ENCODE data around the gene PDGFC. TPM values are rescaled to one million over a fixed set of nuclear protein-coding genes. Genes with fewer than 3 reads are reported as not detected.

PDGFC gene, protein sequence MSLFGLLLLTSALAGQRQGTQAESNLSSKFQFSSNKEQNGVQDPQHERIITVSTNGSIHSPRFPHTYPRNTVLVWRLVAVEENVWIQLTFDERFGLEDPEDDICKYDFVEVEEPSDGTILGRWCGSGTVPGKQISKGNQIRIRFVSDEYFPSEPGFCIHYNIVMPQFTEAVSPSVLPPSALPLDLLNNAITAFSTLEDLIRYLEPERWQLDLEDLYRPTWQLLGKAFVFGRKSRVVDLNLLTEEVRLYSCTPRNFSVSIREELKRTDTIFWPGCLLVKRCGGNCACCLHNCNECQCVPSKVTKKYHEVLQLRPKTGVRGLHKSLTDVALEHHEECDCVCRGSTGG
- 33.4 TPM for total RNA-seq

DNA sequence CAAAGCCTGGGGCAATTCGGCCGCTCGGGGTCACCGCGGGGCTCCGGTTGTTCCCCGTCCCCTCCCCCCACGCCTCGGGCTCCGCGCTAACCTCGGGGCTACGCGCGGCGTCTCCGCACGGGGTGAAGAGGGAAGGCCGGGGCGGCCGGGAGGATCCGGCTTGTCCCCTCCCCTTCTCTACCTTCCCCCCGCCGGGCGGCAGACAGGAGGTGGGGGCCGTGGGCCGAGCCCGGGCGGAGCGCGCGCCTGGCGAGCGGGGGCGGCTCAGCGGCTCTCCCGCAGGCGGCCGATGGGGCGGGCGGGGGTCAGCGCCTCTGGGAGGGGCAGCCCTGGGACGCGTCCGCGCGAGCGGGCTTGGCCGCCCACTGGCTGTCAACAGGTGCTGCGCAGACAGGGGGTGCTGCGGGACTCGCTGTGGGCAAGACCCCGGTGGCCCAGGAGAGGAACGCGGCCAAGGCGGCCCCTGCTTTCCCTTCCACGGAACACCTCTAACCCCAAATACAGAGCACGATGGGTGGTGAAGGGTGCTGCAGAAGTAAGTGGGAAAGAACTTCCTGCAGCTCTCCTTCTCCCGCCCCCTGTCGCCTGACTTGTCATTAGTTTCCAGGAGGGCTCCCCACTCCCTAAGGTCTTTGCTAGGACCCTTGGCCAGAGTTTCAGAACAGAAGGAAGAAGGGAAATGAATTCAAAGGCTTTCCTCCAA is at the start of gene PDGFC:
Gene PDGFC (minus strand): TSS at position 124 of the 703 bp plus-strand sequence. CDS start 896 bp downstream, outside the sequence.
- FAIRE-seq = no peak
- peak; percentile 73 to 80 for DNase-seq (ENCODE audit: low spot score in 2 of 2)

DNA sequence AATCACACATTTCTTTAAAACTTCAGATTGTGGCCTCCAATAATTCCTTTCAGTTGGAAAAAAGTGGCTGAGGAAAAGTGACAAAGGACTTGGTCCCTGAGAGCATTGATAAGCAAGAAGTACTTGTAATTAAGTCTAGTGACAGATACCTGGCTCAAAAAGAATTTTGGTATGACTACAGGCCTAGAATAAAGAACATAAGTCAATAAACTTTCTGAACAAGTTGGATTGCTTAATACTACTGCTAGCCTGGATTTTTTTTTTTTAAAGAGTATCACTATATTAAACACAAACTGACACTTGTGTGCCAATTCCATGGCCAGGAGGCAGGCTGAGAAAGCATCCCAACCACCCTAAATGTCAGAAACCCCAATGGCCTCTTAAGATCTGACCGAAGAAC is 49.3 kb upstream of the PDGFC start:
- FAIRE-seq (no peak), DNase-seq (ENCODE audit: low spot score in 2 of 2) (no peak)

DNA sequence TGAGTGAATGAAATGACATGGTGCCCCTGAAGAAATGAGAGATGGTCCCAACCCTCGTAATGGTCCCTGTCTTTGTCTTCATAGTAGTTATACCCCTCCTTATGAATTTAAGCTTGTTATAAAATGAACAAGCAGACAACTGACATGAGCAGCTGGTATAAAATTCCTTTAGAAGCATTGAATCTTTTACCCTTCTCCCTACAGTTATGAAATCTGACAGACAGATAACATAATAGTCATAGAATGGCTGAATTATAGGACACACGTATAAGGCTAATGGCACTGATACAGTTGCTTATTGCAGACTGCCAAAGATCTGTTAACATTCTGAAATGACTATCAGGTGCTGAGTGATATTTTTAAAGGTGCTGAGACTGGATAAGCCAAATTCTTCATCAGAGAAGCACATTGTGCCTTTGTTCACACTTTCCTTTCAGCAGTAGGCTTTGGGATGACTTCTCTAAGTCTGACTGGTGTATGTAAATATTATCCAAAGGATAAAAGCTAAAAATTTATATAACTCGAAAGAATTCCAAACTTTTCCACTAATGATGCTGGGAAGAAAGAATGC is 47.4 kb upstream of the PDGFC start:
- DNase-seq (ENCODE audit: low spot score in 2 of 2) = no peak
- FAIRE-seq = no peak

DNA sequence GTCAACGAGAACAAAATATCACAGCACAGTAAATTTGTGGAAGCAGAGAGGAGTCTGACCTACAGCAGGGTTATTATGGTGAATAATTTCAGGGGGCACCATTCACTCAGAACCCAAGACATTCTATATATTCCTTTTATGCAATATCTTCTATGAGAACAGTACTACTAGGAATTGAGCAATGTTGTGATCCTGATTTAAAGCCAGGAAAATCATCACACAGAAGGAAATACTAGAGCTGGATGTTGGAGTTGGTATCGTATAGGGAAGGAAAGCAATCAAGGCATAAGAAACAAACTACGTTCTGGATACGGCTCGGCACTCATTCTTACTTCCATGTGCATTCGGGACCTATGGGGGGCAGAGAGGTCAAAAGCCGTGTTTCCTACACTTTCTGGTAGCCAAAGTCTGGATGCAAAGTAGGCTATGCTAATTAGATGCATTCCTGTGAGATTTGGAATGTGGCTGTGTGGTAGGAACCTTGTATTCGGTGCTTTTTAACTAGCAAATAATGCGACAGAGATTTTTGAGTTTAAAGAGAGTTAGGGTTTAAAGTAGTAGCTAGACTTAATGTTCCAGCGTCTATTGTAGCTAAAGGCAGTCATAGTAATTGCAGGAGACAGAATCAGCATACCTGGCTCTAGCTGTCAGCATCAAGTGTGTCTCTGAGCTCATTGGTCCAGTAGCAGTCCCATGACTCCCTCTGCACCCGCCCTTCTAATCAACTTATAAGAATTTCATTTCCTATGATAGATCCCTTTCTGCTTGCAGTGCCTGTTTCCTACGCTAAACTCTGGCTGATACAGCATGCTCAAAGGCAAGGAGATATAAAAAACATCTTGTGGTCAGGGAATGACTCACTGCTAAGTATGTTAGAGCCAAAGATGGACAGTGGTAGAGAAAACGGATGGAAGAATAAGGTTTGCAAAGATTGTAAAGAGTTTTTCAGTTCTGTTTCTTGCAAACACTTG is 43.3 kb upstream of the PDGFC start:
- no peak for DNase-seq (ENCODE audit: low spot score in 2 of 2)

DNA sequence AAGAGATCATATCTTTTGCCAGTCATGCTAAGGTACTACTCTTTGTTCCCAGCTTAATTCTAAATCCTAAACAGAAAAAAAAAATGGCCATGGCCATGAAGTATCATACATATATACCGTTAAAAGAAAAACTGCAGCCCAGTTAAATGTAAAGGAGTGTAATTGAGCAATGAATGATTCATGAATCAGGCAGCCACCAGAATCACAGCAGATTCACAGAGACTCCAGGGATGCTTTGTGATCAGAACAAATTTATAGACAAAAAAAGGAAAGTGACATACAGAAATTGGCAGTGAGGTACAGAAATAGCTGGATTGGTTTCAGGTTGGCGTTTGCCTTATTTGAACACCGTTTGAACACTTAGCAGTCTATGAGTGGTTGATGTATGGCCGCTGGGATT is 42.1 kb upstream of the PDGFC start:
- no peak for DNase-seq (ENCODE audit: low spot score in 2 of 2)
- no peak for FAIRE-seq

More for the DNA sequence above, 43.3 kb upstream of the PDGFC start:
- FAIRE-seq = no peak

DNA sequence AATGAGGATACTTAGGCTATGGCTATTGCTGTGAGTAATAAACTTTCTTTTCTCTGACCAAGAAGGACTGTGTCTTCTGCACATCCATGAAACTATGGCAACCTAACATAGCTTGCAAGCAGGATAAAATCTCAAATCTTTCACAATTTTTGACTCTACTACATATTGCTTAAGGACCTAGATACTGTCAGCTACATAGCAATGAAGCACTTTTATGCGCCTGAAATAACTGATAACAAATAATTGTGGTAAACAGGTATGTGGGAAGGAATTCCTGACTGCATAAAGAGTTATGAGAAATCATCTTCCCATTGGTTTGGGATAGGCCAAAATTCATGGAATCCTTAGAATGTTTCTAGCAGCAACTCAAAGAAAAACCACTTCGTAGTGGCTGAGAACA is 41.2 kb upstream of the PDGFC start:
- FAIRE-seq = no peak
- DNase-seq (ENCODE audit: low spot score in 2 of 2) = no peak

DNA sequence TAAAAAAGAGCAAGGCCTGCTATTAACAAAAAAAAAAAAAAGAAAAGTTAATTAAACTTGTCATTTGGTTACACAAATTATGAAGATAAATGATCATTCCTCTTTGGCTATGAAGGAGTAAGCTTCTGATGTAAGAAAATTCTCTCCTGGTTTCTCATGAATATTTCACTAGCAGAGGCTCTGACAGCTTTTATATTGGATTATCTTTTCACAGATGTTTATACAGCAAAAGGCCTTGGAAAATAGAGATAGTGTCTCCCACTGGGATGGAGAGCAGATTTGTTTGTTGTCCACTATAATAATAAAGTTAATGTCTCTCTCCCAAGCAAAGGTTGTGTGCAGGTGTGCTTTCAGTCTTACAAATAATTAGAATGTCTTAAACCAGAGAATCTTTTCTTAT is 40.7 kb upstream of the PDGFC start:
- FAIRE-seq = no peak

DNA sequence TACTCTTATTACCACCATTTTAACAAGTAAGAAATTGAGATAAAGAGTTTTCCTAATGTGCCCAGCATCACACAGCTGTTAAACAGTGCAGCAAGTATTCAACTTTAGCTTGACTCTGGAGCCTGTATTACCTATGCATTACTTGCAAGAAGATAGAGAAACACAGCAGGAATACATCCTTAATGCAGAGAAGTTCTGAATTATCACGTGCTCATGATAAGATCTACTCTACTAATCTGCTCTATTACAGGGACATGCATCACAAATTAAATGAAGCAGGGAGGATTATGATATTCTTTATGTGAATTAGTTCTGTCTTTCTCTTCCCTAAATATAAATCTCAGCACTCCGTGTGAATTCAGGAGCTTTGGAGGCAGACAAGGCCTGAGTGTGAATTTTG is 39.0 kb upstream of the PDGFC start:
- DNase-seq (ENCODE audit: low spot score in 2 of 2) (no peak), FAIRE-seq (no peak)

More for the DNA sequence above, 40.7 kb upstream of the PDGFC start:
- no peak for DNase-seq (ENCODE audit: low spot score in 2 of 2)

DNA sequence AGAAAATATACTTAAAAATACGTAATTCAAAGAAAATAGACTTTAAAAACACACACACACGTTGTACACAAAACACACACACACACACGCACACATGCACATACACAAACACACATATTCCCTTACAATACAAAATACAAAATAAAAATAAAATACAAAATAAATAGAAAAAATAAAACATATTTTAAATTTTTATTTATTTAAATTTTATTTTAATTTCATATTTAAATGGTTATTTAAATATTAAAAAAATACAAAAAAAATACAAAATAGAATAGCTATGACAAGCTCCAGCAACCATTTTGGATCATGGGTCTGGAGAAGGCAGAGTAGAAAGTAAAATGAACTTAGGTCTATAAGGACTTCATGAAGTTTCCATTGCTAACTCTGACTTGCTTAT is 34.2 kb upstream of the PDGFC start:
- DNase-seq (ENCODE audit: low spot score in 2 of 2) (no peak), FAIRE-seq (peak; percentile 98)

DNA sequence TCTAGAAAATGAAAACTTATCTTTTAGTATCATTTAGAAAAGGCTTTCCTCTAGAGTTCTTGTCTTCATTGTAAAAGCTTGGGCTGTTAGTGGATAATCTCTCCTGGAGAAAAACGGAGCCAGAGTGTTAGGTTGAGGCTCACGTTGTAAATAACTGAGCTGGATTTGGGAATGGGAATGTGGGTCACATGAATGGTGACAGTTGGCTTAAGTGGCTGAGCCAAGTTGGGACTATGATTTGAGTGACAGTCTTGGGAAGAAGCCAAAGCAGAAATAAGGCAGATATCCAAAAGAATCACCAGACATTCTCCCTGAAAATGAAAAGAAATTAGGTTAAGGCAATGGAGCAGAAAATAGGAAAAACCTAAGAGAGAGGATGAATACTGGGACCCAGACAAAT is 33.6 kb upstream of the PDGFC start:
- DNase-seq (ENCODE audit: low spot score in 2 of 2) (no peak), FAIRE-seq (no peak)

DNA sequence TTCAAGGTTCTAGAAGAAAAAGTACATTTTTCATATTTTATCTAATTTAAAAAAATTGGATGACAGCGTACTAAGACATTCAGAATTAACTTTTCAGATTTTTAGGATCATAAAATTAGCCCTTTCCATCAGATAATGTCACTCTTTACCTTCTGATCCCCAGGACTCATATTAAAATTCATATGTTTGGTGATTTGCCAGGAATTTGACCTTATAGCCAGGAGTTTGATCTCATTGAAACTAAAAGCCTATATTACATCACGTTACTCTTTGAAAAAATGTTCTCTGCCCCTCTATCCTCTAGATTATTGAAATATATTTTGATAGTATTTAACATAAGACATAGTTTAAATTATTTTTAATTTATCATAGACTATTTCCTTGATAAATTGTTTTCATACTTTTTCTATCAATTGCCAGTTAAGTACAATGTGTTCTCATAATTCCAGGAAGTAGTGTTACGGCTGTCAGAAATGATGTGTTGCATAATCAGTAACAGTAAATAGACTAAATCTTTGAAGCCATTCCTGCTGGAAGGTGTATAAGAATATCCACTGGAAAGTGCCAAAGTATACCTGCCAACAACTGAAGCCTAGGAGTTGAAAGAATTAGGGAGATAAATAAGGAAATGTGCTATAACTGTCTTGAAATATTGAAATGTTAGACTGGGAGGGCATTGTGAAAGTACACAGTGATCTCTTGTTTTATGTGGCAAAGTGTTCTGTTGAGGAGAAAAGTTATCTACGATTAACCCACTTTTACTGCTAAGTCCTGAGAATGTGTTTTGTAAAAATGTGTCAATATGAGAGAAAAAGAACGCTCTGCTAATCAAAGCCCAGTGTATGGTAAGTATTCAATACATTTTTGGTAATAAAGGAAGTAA is 32.9 kb upstream of the PDGFC start:
- FAIRE-seq (no peak), DNase-seq (ENCODE audit: low spot score in 2 of 2) (no peak)

DNA sequence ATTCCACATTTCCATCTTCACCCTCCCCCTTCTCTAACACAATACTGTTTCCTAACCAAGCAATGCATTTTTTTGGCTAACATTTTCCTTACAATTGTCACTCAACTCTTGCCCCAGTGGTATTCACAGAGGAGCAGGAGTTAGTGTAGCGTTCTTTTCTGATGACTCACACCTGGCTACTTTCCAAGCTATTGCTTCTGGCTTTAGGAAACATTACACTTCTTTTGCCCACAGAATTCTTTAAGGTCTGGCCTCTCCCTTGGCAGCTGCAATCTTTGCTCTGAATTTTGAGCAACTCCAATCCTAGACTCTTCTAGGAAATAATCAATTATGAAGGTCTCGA is 27.5 kb upstream of the PDGFC start:
- no peak for DNase-seq (ENCODE audit: low spot score in 2 of 2)
- FAIRE-seq = no peak

DNA sequence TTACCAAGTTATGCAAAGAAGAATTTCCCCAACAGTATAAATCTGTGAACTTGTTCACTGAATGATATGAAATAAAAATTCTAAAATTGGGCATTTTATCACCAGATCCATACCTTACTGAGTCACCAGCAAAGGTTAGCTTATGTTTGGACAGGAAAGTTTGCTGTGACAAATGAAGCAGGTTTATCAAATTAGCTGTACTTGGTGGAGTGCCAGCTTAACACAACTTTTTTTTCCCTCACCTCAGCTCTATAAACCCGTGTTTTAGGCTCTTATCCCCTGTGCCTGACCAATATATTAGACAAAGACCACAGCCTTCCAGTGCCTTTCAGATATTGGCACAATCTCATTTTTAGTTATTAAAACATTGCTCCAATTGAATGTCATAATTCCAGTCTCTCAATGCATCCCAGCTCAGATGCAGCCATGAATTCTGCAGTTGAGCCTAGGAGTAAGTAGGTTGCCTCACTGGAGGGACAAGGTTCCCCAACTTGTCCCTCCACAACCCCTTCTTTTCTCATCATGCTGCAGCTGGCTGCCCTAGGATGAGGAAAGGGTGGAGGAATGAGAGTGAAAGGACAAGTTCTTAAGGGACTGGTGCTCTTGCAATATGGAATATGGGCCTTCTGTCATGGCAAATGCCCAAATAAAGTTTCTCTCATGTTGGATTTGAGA is 27.0 kb upstream of the PDGFC start:
- no peak for FAIRE-seq
- no peak for DNase-seq (ENCODE audit: low spot score in 2 of 2)

DNA sequence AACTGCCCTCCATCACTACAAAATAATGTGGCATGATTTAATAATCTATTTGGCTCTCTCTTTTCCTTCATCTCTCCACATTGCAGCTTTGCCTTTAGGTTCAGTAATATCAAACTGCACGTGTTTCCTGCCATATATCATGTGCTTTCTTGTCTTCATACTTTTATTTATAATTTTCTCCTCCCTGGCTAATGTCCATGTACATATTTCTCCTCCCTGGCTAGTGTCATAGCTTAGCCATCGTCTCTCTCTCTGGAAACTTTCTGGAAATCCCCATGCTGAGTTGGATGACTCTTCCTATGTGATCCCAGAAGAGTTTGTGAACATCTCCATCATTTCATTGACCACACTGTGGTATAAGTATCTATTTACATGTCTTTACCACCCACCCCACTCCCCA is 21.3 kb upstream of the PDGFC start:
- DNase-seq (ENCODE audit: low spot score in 2 of 2) = no peak
- FAIRE-seq = no peak

DNA sequence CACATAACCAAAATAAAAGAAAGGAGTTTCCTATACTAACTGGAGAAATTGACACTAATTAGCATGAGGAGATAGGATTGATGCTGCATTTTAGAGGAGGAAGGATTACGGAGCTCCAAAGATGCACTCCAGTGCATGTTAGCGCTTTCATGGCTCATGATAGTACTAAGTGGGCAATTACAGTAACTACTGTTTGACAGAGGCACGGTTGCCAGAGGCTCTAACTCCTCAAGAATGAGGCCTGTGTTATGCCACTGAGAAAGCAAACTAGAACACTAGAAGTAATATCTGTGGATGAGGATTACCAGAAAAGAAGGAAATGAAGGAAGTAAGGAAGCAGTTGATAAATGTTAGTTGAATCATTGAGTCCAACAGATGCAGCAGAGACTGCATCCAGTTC is 19.6 kb upstream of the PDGFC start:
- FAIRE-seq = no peak
- no peak for DNase-seq (ENCODE audit: low spot score in 2 of 2)

DNA sequence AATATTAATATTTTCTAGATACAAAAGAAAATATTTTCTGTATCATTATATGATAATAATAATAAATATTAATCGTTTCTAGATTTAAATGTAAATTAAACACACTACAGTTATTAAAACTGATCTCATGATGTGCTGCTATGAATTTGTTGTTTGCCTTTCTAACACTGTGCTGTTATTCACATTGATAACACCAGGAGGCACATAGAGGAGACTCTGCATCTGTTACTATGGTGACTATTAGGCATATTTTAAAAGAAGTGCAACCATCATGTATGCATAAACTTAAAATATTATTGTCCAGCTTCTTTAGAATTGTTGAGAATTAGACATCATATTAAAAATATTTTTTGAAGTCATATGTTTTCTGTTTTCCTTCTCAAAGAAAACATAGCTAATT is 11.8 kb upstream of the PDGFC start:
- peak; percentile 24 for FAIRE-seq
- DNase-seq (ENCODE audit: low spot score in 2 of 2) = no peak

DNA sequence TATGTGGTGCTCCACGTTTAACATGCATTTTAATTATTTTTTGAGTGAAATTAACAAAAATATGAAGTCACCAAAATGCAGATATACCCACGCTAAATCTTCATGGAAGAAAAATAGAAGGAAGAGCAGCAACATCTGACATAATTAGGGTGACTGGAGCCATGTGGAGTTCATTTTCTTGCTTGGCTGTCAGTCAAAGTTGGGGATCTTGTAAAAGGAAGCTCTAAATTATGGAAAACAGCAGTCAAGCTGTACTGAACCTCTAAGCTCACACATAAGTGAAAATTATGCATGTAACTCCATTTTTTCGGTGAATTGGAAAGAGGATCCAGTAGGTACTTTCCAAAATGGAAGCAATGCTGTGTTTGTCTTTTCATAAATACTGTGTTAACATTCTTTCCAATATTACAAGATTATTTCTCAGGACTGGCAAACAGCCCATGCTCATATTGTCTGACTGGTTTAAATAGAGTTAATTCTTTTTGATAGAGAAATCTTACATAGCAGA is 9.7 kb upstream of the PDGFC start:
- FAIRE-seq (no peak), DNase-seq (ENCODE audit: low spot score in 2 of 2) (no peak)

DNA sequence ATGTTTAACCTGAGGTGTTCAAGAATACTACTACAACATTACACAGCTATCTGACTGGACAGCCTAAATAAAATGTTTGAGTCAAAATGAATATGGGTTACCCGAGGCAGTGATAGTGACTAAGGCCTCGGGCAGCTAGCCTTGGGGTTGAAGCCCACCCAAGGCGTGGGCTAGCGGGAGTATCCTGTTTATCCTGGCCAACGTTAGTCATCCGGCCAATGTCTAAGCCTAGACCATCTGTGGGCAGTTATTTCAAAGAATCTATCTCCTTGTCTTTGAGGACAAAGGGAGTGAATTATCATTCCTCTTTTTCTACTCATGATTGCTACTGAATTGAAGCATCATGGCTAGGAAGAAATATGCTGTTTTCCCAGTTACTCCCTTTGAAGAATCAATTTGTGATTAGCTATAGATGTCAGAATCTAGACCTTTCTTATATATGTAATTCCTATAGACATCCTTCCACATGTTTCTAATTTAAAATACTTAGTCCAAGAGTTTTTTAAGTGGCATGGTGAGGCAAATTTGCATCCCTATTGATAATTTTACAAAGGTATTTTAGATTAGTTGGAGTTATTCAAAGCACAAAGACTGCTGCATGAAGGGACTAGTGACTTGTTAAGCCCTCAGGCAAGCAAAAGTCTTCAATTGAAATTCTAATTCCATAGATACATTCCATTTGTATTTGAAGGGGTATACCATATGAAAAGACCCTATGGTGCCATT is 6.0 kb upstream of the PDGFC start:
- no peak for FAIRE-seq
- DNase-seq (ENCODE audit: low spot score in 2 of 2) = no peak
